ENCODE data around the gene C5orf58. TPM values are rescaled to one million over a fixed set of nuclear protein-coding genes. Genes with fewer than 3 reads are reported as not detected.

The C5orf58 gene
- polyA plus RNA-seq, 1 donor from 2014 or later = not detected

DNA sequence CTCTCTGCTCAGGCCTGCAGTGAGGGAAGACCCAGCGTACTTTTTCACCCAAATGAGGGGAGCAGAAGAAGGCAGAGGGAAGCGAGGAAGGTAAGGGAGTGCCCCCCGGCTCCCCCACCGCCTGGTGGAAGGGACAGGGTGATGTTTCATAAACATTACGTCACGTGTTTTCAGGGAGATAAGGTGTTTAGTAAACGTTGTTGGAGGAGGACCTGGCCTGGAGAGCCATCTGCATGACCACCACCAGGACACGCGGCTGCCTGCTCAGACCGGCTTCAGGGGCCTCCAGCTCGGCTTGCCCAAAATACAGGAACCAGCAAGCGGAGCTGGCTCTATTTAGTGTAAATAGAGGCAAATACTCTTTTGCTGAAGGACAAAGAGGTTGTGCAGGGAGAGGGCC lies 40.0 kb upstream of the C5orf58 start:
- Histone ChIP-seq H3K79me2 (replicated peaks; ENCODE audit: insufficient read depth, low read length) (no peaks in the 10 kb centered on the region), H2AFZ (ENCODE audit: low read depth, low read length) (no peak overlapping the region)

GRCh38 chr5:170195961-170196360 lies 36.8 kb upstream of the C5orf58 start:
- no peaks in the 10 kb centered on the region for H3K9me2 ChIP-seq (ENCODE audit: insufficient read depth, low read length)
- H4K20me1 ChIP-seq (ENCODE audit: insufficient read depth) = no peaks in the 10 kb centered on the region
- no peaks in the 10 kb centered on the region for H3K9me3 ChIP-seq (ENCODE audit: low read length)
- H3F3A ChIP-seq (ENCODE audit: insufficient read depth, low read length, poor library complexity, severe bottlenecking) = no peaks in the 10 kb centered on the region
- no peak overlapping the region for H3K9ac ChIP-seq (ENCODE audit: low read length)
- no peak overlapping the region for H3K4me3 ChIP-seq (ENCODE audit: low read length)
- no peak overlapping the region for H2AFZ ChIP-seq (ENCODE audit: low read depth, low read length)
- no peaks in the 10 kb centered on the region for H3K27me3 ChIP-seq (ENCODE audit: insufficient read depth, low read depth, low read length)
- no peak overlapping the region for H3K4me2 ChIP-seq (ENCODE audit: low read length)
- H3K27ac ChIP-seq (ENCODE audit: low read length) = no peak overlapping the region
- H3K79me2 ChIP-seq (replicated peaks; ENCODE audit: insufficient read depth, low read length) = no peaks in the 10 kb centered on the region
- no peaks in the 10 kb centered on the region for H3K36me3 ChIP-seq (ENCODE audit: insufficient read depth, low read length)
- TF ChIP-seq EZH2 (IDR thresholded peaks at IDR 0.05; ENCODE audit: borderline replicate concordance, insufficient read depth, low read length, poor library complexity, severe bottlenecking) (no peak), CTCF (IDR thresholded peaks at IDR 0.05; ENCODE audit: poor library complexity, severe bottlenecking) (no peak), TAF1 (IDR thresholded peaks at IDR 0.05; ENCODE audit: low read depth) (no peak), MXI1 (conservative IDR thresholded peaks at IDR 0.05; ENCODE audit: poor library complexity, severe bottlenecking) (no peak), RAD21 (conservative IDR thresholded peaks at IDR 0.05) (no peak), POLR2AphosphoS5 (IDR thresholded peaks at IDR 0.05) (no peak), SMC3 (conservative IDR thresholded peaks at IDR 0.05; ENCODE audit: poor library complexity) (no peak), EP300 (conservative IDR thresholded peaks at IDR 0.05; ENCODE audit: poor library complexity, severe bottlenecking) (no peak)
- TF ChIP-seq, protein P1, sequence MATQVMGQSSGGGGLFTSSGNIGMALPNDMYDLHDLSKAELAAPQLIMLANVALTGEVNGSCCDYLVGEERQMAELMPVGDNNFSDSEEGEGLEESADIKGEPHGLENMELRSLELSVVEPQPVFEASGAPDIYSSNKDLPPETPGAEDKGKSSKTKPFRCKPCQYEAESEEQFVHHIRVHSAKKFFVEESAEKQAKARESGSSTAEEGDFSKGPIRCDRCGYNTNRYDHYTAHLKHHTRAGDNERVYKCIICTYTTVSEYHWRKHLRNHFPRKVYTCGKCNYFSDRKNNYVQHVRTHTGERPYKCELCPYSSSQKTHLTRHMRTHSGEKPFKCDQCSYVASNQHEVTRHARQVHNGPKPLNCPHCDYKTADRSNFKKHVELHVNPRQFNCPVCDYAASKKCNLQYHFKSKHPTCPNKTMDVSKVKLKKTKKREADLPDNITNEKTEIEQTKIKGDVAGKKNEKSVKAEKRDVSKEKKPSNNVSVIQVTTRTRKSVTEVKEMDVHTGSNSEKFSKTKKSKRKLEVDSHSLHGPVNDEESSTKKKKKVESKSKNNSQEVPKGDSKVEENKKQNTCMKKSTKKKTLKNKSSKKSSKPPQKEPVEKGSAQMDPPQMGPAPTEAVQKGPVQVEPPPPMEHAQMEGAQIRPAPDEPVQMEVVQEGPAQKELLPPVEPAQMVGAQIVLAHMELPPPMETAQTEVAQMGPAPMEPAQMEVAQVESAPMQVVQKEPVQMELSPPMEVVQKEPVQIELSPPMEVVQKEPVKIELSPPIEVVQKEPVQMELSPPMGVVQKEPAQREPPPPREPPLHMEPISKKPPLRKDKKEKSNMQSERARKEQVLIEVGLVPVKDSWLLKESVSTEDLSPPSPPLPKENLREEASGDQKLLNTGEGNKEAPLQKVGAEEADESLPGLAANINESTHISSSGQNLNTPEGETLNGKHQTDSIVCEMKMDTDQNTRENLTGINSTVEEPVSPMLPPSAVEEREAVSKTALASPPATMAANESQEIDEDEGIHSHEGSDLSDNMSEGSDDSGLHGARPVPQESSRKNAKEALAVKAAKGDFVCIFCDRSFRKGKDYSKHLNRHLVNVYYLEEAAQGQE (IDR thresholded peaks at IDR 0.05; ENCODE audit: borderline replicate concordance) = no peak

More for the DNA sequence above, 40.0 kb upstream of the C5orf58 start:
- Histone ChIP-seq H3K9ac (ENCODE audit: low read length) (no peak overlapping the region), H3F3A (ENCODE audit: insufficient read depth, low read length, poor library complexity, severe bottlenecking) (no peaks in the 10 kb centered on the region), H4K20me1 (ENCODE audit: insufficient read depth) (no peaks in the 10 kb centered on the region), H3K27ac (ENCODE audit: low read length) (no peak overlapping the region), H3K27me3 (ENCODE audit: insufficient read depth, low read depth, low read length) (no peaks in the 10 kb centered on the region), H3K36me3 (ENCODE audit: insufficient read depth, low read length) (no peaks in the 10 kb centered on the region), H3K4me3 (ENCODE audit: low read length) (no peak overlapping the region), H3K9me3 (ENCODE audit: low read length) (no peaks in the 10 kb centered on the region), H3K9me2 (ENCODE audit: insufficient read depth, low read length) (no peaks in the 10 kb centered on the region), H3K4me2 (ENCODE audit: low read length) (no peak overlapping the region)
- TF ChIP-seq RAD21 (conservative IDR thresholded peaks at IDR 0.05) = no peak
- TF ChIP-seq EP300 (conservative IDR thresholded peaks at IDR 0.05; ENCODE audit: poor library complexity, severe bottlenecking) = no peak
- TF ChIP-seq, protein P1 (IDR thresholded peaks at IDR 0.05; ENCODE audit: borderline replicate concordance) = no peak
- TF ChIP-seq CTCF (IDR thresholded peaks at IDR 0.05; ENCODE audit: poor library complexity, severe bottlenecking) = no peak
- TF ChIP-seq EZH2 (IDR thresholded peaks at IDR 0.05; ENCODE audit: borderline replicate concordance, insufficient read depth, low read length, poor library complexity, severe bottlenecking) = no peak
- no peak for TF ChIP-seq POLR2AphosphoS5 (IDR thresholded peaks at IDR 0.05)
- no peak for TF ChIP-seq SMC3 (conservative IDR thresholded peaks at IDR 0.05; ENCODE audit: poor library complexity)
- no peak for TF ChIP-seq MXI1 (conservative IDR thresholded peaks at IDR 0.05; ENCODE audit: poor library complexity, severe bottlenecking)
- TF ChIP-seq TAF1 (IDR thresholded peaks at IDR 0.05; ENCODE audit: low read depth) = no peak
